Spinal cord (tissue), 10 donors: Measurements from ENCODE around the gene EIF4ENIF1. TPM values are rescaled to one million over a fixed set of nuclear protein-coding genes. Genes with fewer than 3 reads are reported as not detected.
"Not testable (repeated sequence)": the region's sequence is repeated elsewhere in the genome, so short reads cannot be mapped to it uniquely, and the experiment has no call there.

Experiments used
- DNase-seq, 6 donors: peaks; one replicate each; pipeline versions ENCODE4 v3.0.0 to v3.0.0-alpha.2; 2013 to 2015; ENCODE audit warnings: low spot score in 6 of 6, low read depth in 4 of 6
- H3K27ac ChIP-seq: one replicate; pipeline ENCODE4 v1.5.1; 2013; ENCODE audit warnings: low read depth, low read length, control low read depth
- H3K27me3 ChIP-seq: one replicate; pipeline ENCODE4 v1.6.1; 2013; ENCODE audit warnings: low read length; ENCODE audit not compliant: control insufficient read depth, insufficient read depth
- H3K36me3 ChIP-seq: one replicate; pipeline ENCODE4 v1.6.1; 2013; ENCODE audit warnings: low read length; ENCODE audit not compliant: control insufficient read depth, insufficient read depth
- H3K4me1 ChIP-seq: one replicate; pipeline ENCODE4 v1.6.1; 2013; ENCODE audit warnings: low read length; ENCODE audit not compliant: control insufficient read depth, insufficient read depth
- H3K4me3 ChIP-seq: one replicate; pipeline ENCODE4 v1.5.1; 2013; ENCODE audit warnings: low read depth, low read length, control low read depth
- H3K9me3 ChIP-seq: one replicate; pipeline ENCODE4 v1.6.1; 2013; ENCODE audit warnings: low read length; ENCODE audit not compliant: control insufficient read depth, insufficient read depth
- WGBS: methylation state at CpG from one replicate; pipeline ENCODE4 v1.1.5; 2013; ENCODE audit warnings: missing lambda C conversion rate; ENCODE audit not compliant: insufficient coverage; 5-methylcytosine and 5-hydroxymethylcytosine counted together
- polyA plus RNA-seq, 2 donors: library from polyadenylated mRNA; unstranded; fragments of 120-200 nt; gene quantifications; one replicate each; pipeline ENCODE4 v1.2.1, GENCODE V29; 2013; ENCODE audit not compliant: insufficient read length in 2 of 2
- total RNA-seq, 2 donors: library from RNA; depleted of rRNA in 1 of 2; stranded (reverse); fragments of 120-200 nt in 1 of 2; fragments of >200 nt in 1 of 2; gene quantifications; one replicate each; pipeline versions ENCODE4 v1.2.3 to v1.2.4, GENCODE V29; 2013 to 2014
- donor health status: healthy.

Gene EIF4ENIF1
- total and polyA plus RNA-seq, 4 donors, result 15.1 to 52.7 (median 31.8) TPM

DNA sequence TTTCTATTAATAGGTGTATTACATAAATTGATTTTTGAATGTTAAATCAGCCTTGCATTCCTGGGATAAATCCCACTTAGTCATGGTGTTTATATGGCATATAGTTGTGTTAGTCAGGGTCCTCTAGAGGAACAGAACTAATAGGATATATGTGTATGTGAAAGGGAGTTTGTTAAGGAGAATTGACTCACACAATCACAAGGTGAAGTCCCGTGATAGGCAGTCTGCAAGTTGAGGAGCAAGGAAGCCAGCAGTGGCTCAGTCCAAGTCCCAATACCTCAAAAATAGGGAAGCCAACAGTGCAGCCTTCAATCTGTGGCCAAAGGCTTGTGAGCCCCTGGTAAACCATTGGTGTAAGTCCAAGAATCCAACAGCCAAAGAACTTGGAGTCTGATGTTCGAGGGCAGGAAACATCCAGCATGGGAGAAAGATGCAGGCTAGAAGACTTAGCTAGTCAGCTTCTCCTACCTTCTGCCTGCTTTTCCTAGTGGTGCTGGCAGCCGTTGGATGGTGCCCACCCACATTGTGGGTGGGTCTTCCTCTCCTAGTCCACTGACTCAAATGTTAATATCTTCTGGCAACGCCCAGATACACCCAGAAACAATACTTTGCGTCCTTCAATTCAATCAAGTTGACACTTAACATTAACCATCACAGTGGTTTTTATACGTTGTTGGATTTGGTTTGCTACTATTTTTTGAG lies 19.6 kb upstream of the EIF4ENIF1 start:
- no peak for DNase-seq
- no peaks in the 10 kb centered on the region for H3K27me3 ChIP-seq
- no peak overlapping the region for H3K27ac ChIP-seq
- no peak overlapping the region for H3K4me3 ChIP-seq
- H3K36me3 ChIP-seq, result peaks cover 11% of the 10 kb centered on the region
- H3K4me1 ChIP-seq, result no peaks in the 10 kb centered on the region
- WGBS, result 93% methylated on average over 2 of the region's 6 CpGs
- H3K9me3 ChIP-seq, result no peaks in the 10 kb centered on the region

DNA sequence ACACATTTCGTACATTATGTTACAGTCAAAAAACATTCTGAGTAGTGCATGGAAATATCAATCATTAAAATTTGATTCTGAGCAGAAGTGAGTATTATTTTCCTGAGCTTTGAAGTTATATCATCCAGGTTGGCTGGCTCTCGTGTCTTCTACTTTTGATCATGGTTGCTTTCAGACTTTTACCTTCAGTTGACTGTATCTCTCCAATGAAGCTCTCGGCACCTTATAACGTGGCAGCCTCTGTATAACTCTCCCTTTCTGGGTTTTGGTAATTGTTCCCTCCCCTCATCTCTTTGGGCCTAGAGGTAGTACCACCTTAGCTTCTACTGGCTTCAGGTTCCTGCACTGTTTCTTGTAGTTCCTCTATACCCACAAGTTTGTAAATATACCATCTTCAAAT lies 18.9 kb upstream of the EIF4ENIF1 start:
- no peak for DNase-seq
- Histone ChIP-seq H3K27ac (no peak overlapping the region), H3K4me1 (no peaks in the 10 kb centered on the region), H3K36me3 (peaks cover 9% of the 10 kb centered on the region), H3K4me3 (no peak overlapping the region), H3K9me3 (no peaks in the 10 kb centered on the region), H3K27me3 (no peaks in the 10 kb centered on the region)
- 92% methylated on average over 2 of the region's 4 CpGs for WGBS

DNA sequence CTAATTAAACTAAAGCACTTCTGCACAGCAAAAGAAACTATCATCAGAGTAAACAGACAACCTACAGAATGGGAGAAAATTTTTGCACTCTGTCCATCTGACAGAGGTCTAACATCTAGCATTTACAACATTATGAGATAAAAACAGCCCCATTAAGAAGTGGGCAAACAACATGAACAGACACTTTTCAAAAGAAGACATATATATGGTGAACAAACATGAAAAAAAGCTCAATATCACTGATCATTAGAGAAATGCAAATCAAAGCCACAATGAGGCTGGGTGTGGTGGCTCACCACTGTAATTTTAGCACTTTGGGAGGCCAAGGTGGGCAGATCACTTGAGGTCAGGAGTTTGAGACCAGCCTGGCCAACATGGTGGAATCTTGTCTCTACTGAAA lies 17.9 kb upstream of the EIF4ENIF1 start:
- not testable (repeated sequence) for H3K36me3 ChIP-seq, DNase-seq, H3K9me3 ChIP-seq, H3K4me3 ChIP-seq, H3K27ac ChIP-seq, H3K4me1 ChIP-seq, H3K27me3 ChIP-seq

DNA sequence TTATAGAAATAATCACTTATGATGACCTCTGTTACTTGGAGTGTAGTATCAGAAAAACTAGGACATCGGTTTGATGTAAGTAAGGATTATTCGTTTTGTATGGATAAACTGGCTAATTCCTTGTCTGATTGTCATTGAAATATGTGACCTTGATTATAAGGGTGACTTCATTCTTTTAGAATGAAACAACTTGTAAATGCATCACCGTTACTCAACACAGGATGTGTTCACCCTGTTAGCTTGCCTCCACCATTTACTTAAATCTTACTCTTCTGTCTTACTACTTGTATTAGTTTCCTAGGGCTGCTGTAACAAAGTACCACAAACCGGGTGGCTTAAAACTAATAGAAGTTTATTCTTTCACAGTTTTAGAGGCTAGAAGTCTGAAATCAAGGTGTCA lies 14.6 kb upstream of the EIF4ENIF1 start:
- 80% methylated on average over 2 of the region's 4 CpGs for WGBS
- Histone ChIP-seq H3K9me3 (no peaks in the 10 kb centered on the region), H3K4me1 (no peaks in the 10 kb centered on the region), H3K36me3 (peaks cover 4% of the 10 kb centered on the region), H3K4me3 (no peak overlapping the region), H3K27ac (no peak overlapping the region), H3K27me3 (no peaks in the 10 kb centered on the region)
- no peak for DNase-seq

DNA sequence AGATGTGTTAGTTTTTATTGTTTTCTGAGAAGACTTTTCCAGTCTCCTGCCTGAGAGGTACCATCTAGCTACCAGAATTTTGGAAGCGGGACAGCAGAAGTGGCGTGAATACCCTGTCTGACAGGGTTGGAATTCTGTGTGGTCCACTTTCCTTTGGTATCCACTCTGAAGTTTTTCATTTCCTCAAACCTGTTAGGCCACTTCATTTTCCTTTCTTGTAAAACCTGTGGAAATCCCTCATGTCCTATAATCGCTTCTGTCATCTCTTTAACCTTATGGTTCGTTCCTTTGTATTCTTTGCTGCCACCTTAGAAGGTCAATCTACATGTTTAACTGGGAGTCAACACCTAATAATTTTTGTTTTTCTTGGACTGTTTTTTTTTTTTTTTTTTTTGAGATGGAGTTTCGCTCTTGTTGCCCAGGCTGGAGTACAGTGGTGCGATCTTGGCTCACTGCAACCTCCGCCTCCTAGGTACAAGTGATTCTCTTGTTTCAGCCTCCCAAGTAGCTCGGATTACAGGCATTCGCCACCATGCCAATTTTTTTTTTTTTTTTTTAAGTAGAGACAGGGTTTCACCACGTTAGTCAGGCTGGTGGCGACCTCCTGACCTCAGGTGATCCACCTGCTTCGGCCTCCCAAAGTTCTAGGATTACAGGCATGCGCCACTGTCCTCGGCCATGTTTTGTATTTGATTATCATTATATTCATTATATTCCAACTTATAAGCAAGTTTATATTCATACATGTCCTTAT lies 13.7 kb upstream of the EIF4ENIF1 start:
- 95% methylated on average over 4 of the region's 14 CpGs for WGBS
- DNase-seq, result no peak
- Histone ChIP-seq H3K27ac (no peak overlapping the region), H3K27me3 (no peaks in the 10 kb centered on the region), H3K9me3 (no peaks in the 10 kb centered on the region), H3K4me1 (no peaks in the 10 kb centered on the region), H3K36me3 (peaks cover 4% of the 10 kb centered on the region), H3K4me3 (no peak overlapping the region)

DNA sequence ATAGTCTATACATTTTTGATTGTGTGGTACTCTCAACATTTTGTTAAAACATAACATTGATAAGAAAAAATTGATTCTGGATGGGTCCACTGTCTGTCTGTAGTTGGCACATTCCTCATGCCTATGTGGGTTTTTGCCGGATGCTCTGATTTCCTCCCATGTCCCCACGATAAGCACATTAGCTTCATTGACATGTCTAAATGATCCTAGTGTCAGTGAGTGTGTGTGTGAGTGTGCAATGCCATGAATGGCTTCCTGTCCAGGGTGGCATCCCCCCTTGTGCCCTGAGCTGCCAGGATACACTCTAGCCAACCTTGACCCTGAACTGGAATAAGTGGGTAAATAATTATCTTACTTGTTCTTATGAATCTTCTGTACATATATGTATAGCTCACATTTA lies 12.1 kb upstream of the EIF4ENIF1 start:
- no CpG with 5 or more reads among the region's 2 CpGs for WGBS

DNA sequence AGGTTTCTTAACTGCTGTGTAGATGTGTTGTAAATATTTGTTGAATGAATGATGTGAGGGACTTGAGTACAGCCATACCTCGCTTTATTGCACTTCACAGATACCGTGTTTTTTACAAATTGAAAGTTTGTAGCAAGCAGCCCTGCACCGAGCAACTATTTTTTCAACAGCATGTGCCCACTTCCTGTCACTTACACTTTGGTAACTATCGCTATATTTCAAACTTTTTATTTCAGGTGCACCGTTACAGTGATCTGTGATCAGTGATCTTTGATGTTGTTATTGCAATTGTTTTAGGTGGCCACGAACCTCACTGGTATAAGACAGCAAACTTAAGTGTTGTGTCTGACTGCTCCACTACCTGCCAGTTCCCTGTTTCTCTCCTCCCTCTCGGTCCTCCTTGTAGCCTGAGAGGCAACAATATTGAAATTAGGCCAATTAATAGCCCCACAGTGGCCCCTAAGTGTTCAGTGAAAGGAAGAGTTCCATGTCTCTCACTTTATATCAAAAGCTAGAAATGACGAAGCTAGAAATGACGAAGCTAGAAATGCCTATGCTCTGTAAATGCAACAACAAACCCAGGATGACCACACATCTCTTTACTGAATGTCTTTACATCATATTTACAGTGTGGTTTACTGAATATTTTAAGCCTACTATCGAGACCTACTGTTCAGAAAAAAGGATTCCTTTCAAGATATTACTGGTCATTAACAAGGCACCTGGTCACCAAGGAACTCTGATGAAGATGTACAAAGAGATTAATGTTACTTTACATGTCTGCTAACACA lies 7.7 kb upstream of the EIF4ENIF1 start:
- Histone ChIP-seq H3K27ac (no peak overlapping the region), H3K27me3 (no peaks in the 10 kb centered on the region), H3K36me3 (peaks cover 4% of the 10 kb centered on the region), H3K4me3 (peak overlapping the region; percentile 92), H3K9me3 (no peaks in the 10 kb centered on the region), H3K4me1 (peaks cover 8% of the 10 kb centered on the region)
- DNase-seq, result no peak
- WGBS, result 89% methylated on average over 4 of the region's 10 CpGs

More for the DNA sequence above, 12.1 kb upstream of the EIF4ENIF1 start:
- peaks cover 2% of the 10 kb centered on the region for H3K4me1 ChIP-seq
- H3K9me3 ChIP-seq, result no peaks in the 10 kb centered on the region
- H3K36me3 ChIP-seq, result peaks cover 4% of the 10 kb centered on the region
- H3K27me3 ChIP-seq, result no peaks in the 10 kb centered on the region
- no peak overlapping the region for H3K4me3 ChIP-seq
- no peak for DNase-seq
- no peak overlapping the region for H3K27ac ChIP-seq

DNA sequence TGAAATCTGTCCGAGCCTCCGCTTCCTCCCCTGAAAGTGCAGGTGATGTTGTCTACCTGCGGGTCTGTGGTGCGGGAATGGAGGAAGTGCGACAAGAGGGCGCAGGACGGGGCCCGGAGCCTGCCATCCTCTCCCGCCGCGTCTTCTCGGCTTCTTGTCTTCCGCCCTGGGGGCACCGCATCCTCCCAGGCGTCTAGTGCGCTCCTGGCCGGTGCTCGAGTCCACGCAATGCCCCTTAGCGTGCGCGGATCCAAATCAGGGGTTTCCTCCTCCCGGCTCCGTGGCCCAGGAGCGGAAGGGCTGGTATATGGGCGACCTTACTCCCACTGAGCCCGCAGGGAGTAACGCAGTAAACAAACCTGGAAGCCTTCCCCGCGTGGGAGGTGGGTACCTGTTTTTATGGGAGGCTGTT lies 7.1 kb upstream of the EIF4ENIF1 start:
- 1% methylated on average over 29 of the region's 30 CpGs for WGBS
- H3K9me3 ChIP-seq, result no peaks in the 10 kb centered on the region
- no peaks in the 10 kb centered on the region for H3K27me3 ChIP-seq
- H3K4me1 ChIP-seq, result peaks cover 8% of the 10 kb centered on the region
- peaks cover 4% of the 10 kb centered on the region for H3K36me3 ChIP-seq
- DNase-seq, result no peak
- peak overlapping the region; percentile 92 for H3K4me3 ChIP-seq
- H3K27ac ChIP-seq, result peak overlapping the region; percentile 88

DNA sequence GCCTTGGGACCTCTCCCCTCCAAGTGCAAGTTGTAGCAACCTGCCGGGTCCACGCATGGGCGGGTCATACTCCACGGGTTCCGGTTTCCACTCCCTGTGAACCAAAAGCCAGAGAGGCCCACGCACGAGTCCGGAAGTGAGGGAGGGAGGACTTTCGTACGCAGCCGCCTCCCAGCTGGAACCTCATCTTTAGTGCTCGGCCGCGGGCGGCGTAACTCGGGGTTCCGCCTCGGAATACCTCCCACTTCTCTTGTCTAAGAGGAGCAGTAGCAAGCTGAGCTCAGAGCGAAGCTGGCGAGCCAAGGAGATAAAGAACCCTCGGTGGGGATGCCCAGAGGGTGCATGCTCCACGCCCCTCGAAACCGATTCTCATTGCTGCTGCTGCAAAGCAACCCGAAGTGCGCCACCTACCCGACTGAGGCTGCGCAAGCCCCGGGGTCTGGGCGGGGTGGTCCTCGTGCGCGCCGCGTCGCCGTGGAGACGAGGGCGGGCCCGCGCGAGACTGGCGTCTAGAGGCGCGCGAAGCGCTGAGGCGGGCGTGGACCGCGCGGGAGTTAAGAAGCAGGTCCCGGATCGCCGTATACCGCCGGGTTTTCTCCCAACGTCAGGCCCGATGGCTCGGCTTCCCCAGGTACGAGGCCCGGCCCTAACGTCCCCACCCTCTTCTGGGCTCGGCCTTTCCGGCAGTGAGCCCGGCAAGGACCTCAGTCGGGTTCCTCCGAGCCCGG lies 6.5 kb upstream of the EIF4ENIF1 start, which contains the start of gene SFI1:
Gene SFI1, plus strand, starts transcription at position 530 of the 728 bp plus-strand sequence. CDS start 11,749 bp downstream, outside the sequence.
- under 1% methylated on average over 68 of the region's 70 CpGs for WGBS
- peaks cover 8% of the 10 kb centered on the region for H3K4me1 ChIP-seq
- peaks cover 4% of the 10 kb centered on the region for H3K36me3 ChIP-seq
- no peaks in the 10 kb centered on the region for H3K27me3 ChIP-seq
- H3K4me3 ChIP-seq, result peak within 1 kb of the TSS; percentile 92
- peak; percentile 80 to 97 (median 89) for DNase-seq
- H3K9me3 ChIP-seq, result no peaks in the 10 kb centered on the region
- peak within 1 kb of the TSS; percentile 88 for H3K27ac ChIP-seq
